ENCODE results near the gene FBXL14. TPM values are rescaled to one million over a fixed set of nuclear protein-coding genes. Genes with fewer than 3 reads are reported as not detected.

Gene FBXL14
- total and polyA plus RNA-seq, 9 of the 15 experiments (the other 6 are each of a cell fraction or from before 2014, with no cell fraction given) = 0.13 to 9.8 (median 3.3) TPM

DNA sequence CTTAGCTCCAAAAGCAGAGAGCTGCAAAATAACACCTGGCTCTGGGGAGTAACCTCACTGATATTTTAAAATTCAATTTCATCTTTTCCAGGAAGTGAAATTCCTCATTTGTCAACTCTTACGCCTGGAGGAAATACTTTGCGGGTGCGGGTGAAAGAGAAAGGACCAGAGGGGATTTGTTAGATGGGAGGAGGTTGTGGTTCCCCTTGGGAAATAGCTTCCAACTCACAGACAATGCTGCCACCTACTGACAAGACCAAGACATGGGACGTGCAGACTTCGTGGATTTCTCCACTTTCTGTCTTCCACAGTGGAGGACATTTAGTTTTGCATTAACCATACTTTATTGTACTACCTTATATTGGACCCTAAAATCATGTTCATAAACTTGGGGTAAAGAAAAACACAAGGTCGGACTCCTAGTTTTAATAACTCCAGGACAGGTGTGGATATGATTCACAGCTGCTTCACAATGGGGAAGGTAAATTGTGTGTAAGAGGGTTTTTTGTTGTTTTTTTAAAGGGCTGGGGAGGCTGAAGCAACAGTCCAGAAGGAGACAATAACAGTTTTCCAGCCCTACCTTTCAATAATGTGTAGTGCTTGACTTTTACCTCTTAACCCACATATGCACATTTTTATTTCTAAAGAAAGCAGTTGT, 10.8 kb downstream of the FBXL14 start (continued):
- TF ChIP-seq, protein P1, sequence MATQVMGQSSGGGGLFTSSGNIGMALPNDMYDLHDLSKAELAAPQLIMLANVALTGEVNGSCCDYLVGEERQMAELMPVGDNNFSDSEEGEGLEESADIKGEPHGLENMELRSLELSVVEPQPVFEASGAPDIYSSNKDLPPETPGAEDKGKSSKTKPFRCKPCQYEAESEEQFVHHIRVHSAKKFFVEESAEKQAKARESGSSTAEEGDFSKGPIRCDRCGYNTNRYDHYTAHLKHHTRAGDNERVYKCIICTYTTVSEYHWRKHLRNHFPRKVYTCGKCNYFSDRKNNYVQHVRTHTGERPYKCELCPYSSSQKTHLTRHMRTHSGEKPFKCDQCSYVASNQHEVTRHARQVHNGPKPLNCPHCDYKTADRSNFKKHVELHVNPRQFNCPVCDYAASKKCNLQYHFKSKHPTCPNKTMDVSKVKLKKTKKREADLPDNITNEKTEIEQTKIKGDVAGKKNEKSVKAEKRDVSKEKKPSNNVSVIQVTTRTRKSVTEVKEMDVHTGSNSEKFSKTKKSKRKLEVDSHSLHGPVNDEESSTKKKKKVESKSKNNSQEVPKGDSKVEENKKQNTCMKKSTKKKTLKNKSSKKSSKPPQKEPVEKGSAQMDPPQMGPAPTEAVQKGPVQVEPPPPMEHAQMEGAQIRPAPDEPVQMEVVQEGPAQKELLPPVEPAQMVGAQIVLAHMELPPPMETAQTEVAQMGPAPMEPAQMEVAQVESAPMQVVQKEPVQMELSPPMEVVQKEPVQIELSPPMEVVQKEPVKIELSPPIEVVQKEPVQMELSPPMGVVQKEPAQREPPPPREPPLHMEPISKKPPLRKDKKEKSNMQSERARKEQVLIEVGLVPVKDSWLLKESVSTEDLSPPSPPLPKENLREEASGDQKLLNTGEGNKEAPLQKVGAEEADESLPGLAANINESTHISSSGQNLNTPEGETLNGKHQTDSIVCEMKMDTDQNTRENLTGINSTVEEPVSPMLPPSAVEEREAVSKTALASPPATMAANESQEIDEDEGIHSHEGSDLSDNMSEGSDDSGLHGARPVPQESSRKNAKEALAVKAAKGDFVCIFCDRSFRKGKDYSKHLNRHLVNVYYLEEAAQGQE (IDR thresholded peaks at IDR 0.05; ENCODE audit: borderline replicate concordance) = peak; percentile 86
- TF ChIP-seq, protein P1 (CRISPR knock-in tag; IDR thresholded peaks at IDR 0.05; ENCODE audit: low read depth) = no peak
- TF ChIP-seq CEBPB (tag; IDR thresholded peaks at IDR 0.05) (peak; percentile 36; the same call in 1 of the 2 replicates), EGR1 (conservative IDR thresholded peaks at IDR 0.05) (no peak), STAG1 (CRISPR knock-in tag; IDR thresholded peaks at IDR 0.05; ENCODE audit: borderline replicate concordance) (peak; percentile 79; the same call in 1 of the 2 replicates), RB1 (IDR thresholded peaks at IDR 0.05; ENCODE audit: low read depth) (0 out of 2 replicates have a peak, but pooled peaks have one; percentile 26), SMC3 (conservative IDR thresholded peaks at IDR 0.05; ENCODE audit: insufficient read depth, low read depth, low read length) (peak; percentile 86), RAD21 (CRISPR knock-in tag; conservative IDR thresholded peaks at IDR 0.05 in 1 of 2, IDR thresholded peaks at IDR 0.05 in 1 of 2) (peak; percentile 76 to 93)
- TF ChIP-seq, protein P2, sequence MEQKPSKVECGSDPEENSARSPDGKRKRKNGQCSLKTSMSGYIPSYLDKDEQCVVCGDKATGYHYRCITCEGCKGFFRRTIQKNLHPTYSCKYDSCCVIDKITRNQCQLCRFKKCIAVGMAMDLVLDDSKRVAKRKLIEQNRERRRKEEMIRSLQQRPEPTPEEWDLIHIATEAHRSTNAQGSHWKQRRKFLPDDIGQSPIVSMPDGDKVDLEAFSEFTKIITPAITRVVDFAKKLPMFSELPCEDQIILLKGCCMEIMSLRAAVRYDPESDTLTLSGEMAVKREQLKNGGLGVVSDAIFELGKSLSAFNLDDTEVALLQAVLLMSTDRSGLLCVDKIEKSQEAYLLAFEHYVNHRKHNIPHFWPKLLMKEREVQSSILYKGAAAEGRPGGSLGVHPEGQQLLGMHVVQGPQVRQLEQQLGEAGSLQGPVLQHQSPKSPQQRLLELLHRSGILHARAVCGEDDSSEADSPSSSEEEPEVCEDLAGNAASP (IDR thresholded peaks at IDR 0.05) = no peak
